Right renal pelvis (tissue), 4 donors: ENCODE results near the gene GSTO2. TPM values are rescaled to one million over a fixed set of nuclear protein-coding genes. Genes with fewer than 3 reads are reported as not detected.

Experiments
- polyA plus RNA-seq, 4 donors: library from polyadenylated mRNA; unstranded; fragments of 120-200 nt; gene quantifications; one replicate each; pipeline ENCODE4 v1.2.1, GENCODE V29; 2013; ENCODE audit not compliant: insufficient read length in 4 of 4

Gene GSTO2
- polyA plus RNA-seq, 4 donors: 27.9 to 34.1 (median 31.4) TPM

Other genes with a start within 250 kb of the GSTO2 start
- under 1 TPM; 0.30 to 0.93 (median 0.57) TPM for gene COL17A1, start 183.3 kb upstream of the GSTO2 start, polyA plus RNA-seq
- gene SFR1, start 147.0 kb upstream of the GSTO2 start, polyA plus RNA-seq: 10 to 100 TPM; 10.8 to 13.3 (median 11.9) TPM
- 10 to 100 TPM; 13.8 to 20.5 (median 14.3) TPM for gene CFAP43, start 36.8 kb upstream of the GSTO2 start, polyA plus RNA-seq
- gene GSTO1, start 14.3 kb upstream of the GSTO2 start, polyA plus RNA-seq: 100 to 1,000 TPM in 2 of 4 donors, 10 to 100 TPM in 2; 93.7 to 108 (median 99.5) TPM
- gene ITPRIP, start 69.3 kb downstream of the GSTO2 start, polyA plus RNA-seq: 10 to 100 TPM; 10.0 to 13.7 (median 11.3) TPM
- under 1 TPM; 0.35 to 0.49 (median 0.43) TPM for gene CFAP58, start 84.6 kb downstream of the GSTO2 start, polyA plus RNA-seq